Skin epidermis (tissue), 12 donors: ENCODE results near the gene LZTR1.
"Not testable (repeated sequence)": the region's sequence is repeated elsewhere in the genome, so short reads cannot be mapped to it uniquely, and the experiment has no call there.

Experiments used
- H3K27ac ChIP-seq, 21 experiments: fragments of 200-600 bp; sonication (generic) in 11 of 21; one replicate each; pipeline ENCODE4 v1.5.0; 2020; ENCODE audit warnings: mild to moderate bottlenecking in 3 of 21, inconsistent platforms in 2 of 21, moderate library complexity in 2 of 21
- H3K4me3 ChIP-seq, 7 experiments: fragments of 200-600 bp; sonication (generic) in 2 of 7; one replicate each; pipeline ENCODE4 v1.5.0; 2020; ENCODE audit warnings: inconsistent platforms in 2 of 7, mild to moderate bottlenecking in 2 of 7, moderate library complexity in 1 of 7

The LZTR1 gene

GRCh38 chr22:21044931-21045584 is 63.0 kb downstream of the LZTR1 start:
- H3K27ac ChIP-seq: peak overlapping the region in 6 of 21 experiments; percentile 1 to 66 (median 13)

GRCh38 chr22:21045585-21046294 is 63.6 kb downstream of the LZTR1 start, which contains the start of gene LRRC74B:
Gene LRRC74B, plus strand, starts transcription at chr22:21045946. Its CDS starts 41 bp downstream, at chr22:21045987.
- Histone ChIP-seq H3K27ac (peak within 1 kb of the TSS in 6 of 21 experiments; percentile 1 to 67 (median 20)), H3K4me3 (peak within 1 kb of the TSS in 3 of 7 experiments; percentile 19 to 24 (median 23))

More at GRCh38 chr22:21044931-21045584, 63.0 kb downstream of the LZTR1 start:
- H3K4me3 ChIP-seq: peak overlapping the region in 3 of 7 experiments; percentile 19 to 24 (median 23)

- Histone ChIP-seq H3K4me3 (no peak overlapping the region), H3K27ac (no peak overlapping the region)
Measured at GRCh38 chr22:21047035-21047661, 65.1 kb downstream of the LZTR1 start.

GRCh38 chr22:21047730-21048129 is 65.6 kb downstream of the LZTR1 start:
- H3K4me3 ChIP-seq: no peak overlapping the region

GRCh38 chr22:21048448-21048847 is 66.4 kb downstream of the LZTR1 start:
- H3K4me3 ChIP-seq, H3K27ac ChIP-seq: not testable (repeated sequence)

More at GRCh38 chr22:21047730-21048129, 65.6 kb downstream of the LZTR1 start:
- H3K27ac ChIP-seq: no peak overlapping the region
